HEK293 (cell line): ENCODE measurements around the gene CCDC124.

ENCODE experiments used
- CTCF ChIA-PET: fragments of 350-600 bp; formaldehyde crosslinking; extraction: SDS; loops from one replicate; lab custom pipeline; 2021; ENCODE audit warnings: antibody characterized with exemption; lab: Yijun Ruan, JAX
- POLR2A ChIA-PET: fragments of 300-600 bp; formaldehyde crosslinking; extraction: SDS; loops from one replicate; lab custom pipeline; 2020; ENCODE audit warnings: antibody characterized with exemption, inconsistent platforms; lab: Yijun Ruan, JAX
- H3K27ac ChIP-seq: fragments of 200-500 bp; sonication (Bioruptor generic); 2 replicates; pipeline ENCODE4 v1.5.1; 2014; ENCODE audit warnings: low read depth, low read length, control low read depth, inconsistent platforms; ENCODE audit errors: extremely low read depth
- H3K36me3 ChIP-seq, 2 experiments: fragments of 200-500 bp in 1 of 2; sonication (Bioruptor generic) in 1 of 2; 1 replicate in 1 of 2; 2 replicates in 1 of 2; pipeline ENCODE4 v1.5.1; 2014 to 2017; ENCODE audit warnings: inconsistent platforms in 2 of 2, low read length in 2 of 2; ENCODE audit not compliant: control insufficient read depth in 2 of 2, insufficient read depth in 1 of 2
- H3K4me1 ChIP-seq: fragments of 200-500 bp; sonication (Bioruptor generic); 2 replicates; pipeline ENCODE4 v1.5.1; 2014; ENCODE audit warnings: mild to moderate bottlenecking, low read length, inconsistent platforms; ENCODE audit not compliant: control insufficient read depth, insufficient read depth
- H3K4me3 ChIP-seq: 2 replicates; pipeline ENCODE4 v1.5.1; 2011; ENCODE audit warnings: low read depth, mild to moderate bottlenecking, control low read depth, low read length, moderate library complexity
- H3K9me3 ChIP-seq: fragments of 200-500 bp; sonication (Bioruptor generic); 2 replicates; pipeline ENCODE4 v1.5.1; 2014; ENCODE audit warnings: low read depth, low read length, inconsistent platforms; ENCODE audit not compliant: control insufficient read depth, insufficient read depth
- EGR2 ChIP-seq: fragments of 450-650 bp; formaldehyde crosslinking; IDR thresholded peaks from 2 replicates; pipeline ENCODE4 v1.5.1; 2016; ENCODE audit warnings: low read depth, missing biosample characterization, missing genetic modification characterization
- GFI1B ChIP-seq: fragments of 450-650 bp; formaldehyde crosslinking; IDR thresholded peaks from 2 replicates; pipeline ENCODE4 v1.5.1; 2016; ENCODE audit warnings: missing biosample characterization, missing genetic modification characterization
- GLI4 ChIP-seq: fragments of 450-650 bp; formaldehyde crosslinking; IDR thresholded peaks from 2 replicates; pipeline ENCODE4 v1.5.1; 2016; ENCODE audit warnings: missing biosample characterization, missing genetic modification characterization
- GLIS1 ChIP-seq: fragments of 450-650 bp; formaldehyde crosslinking; IDR thresholded peaks from 2 replicates; pipeline ENCODE4 v1.5.1; 2016; ENCODE audit warnings: missing biosample characterization, missing genetic modification characterization
- KLF7 ChIP-seq: fragments of 450-650 bp; formaldehyde crosslinking; IDR thresholded peaks from 2 replicates; pipeline ENCODE4 v1.5.1; 2016; ENCODE audit warnings: missing biosample characterization, missing genetic modification characterization, borderline replicate concordance
- KLF8 ChIP-seq: fragments of 450-650 bp; formaldehyde crosslinking; IDR thresholded peaks from 2 replicates; pipeline ENCODE4 v1.5.1; 2016; ENCODE audit warnings: missing biosample characterization, missing genetic modification characterization
- PRDM1 ChIP-seq: fragments of 450-650 bp; formaldehyde crosslinking; IDR thresholded peaks from 2 replicates; pipeline ENCODE4; 2016; ENCODE audit warnings: missing biosample characterization, missing genetic modification characterization
- WT1 ChIP-seq: fragments of 450-650 bp; formaldehyde crosslinking; IDR thresholded peaks from 2 replicates; pipeline ENCODE4 v1.5.1; 2016; ENCODE audit warnings: missing biosample characterization, missing genetic modification characterization
- YY1 ChIP-seq: fragments of 450-650 bp; formaldehyde crosslinking; IDR thresholded peaks from 2 replicates; pipeline ENCODE4 v1.5.1; 2018; ENCODE audit warnings: missing biosample characterization, missing genetic modification characterization
- ZIC2 ChIP-seq: fragments of 450-650 bp; formaldehyde crosslinking; IDR thresholded peaks from 2 replicates; pipeline ENCODE4 v1.5.1; 2016; ENCODE audit warnings: missing biosample characterization, missing genetic modification characterization
- ZNF138 ChIP-seq: fragments of 450-650 bp; formaldehyde crosslinking; IDR thresholded peaks from 2 replicates; pipeline ENCODE4 v1.5.1; 2016; ENCODE audit warnings: missing biosample characterization, missing genetic modification characterization, borderline replicate concordance
- ZNF146 ChIP-seq: fragments of 450-650 bp; formaldehyde crosslinking; IDR thresholded peaks from 2 replicates; pipeline ENCODE4 v1.5.1; 2016; ENCODE audit warnings: missing biosample characterization, missing genetic modification characterization
- ZNF19 ChIP-seq: fragments of 450-650 bp; formaldehyde crosslinking; IDR thresholded peaks from 2 replicates; pipeline ENCODE4; 2016; ENCODE audit warnings: missing biosample characterization, missing genetic modification characterization, low read depth
- ZNF202 ChIP-seq: fragments of 450-650 bp; formaldehyde crosslinking; IDR thresholded peaks from 2 replicates; pipeline ENCODE4 v1.5.1; 2016; ENCODE audit warnings: missing biosample characterization, missing genetic modification characterization, borderline replicate concordance
- ZNF211 ChIP-seq: fragments of 450-650 bp; formaldehyde crosslinking; IDR thresholded peaks from 2 replicates; pipeline ENCODE4 v1.5.1; 2016; ENCODE audit warnings: low read depth, missing biosample characterization, missing genetic modification characterization
- ZNF366 ChIP-seq: fragments of 450-650 bp; formaldehyde crosslinking; conservative IDR thresholded peaks from 2 replicates; pipeline ENCODE4 v1.5.1; 2016; ENCODE audit warnings: missing biosample characterization, missing genetic modification characterization
- ZNF37A ChIP-seq: fragments of 450-650 bp; IDR thresholded peaks from 2 replicates; pipeline ENCODE4 v1.5.1; 2018; ENCODE audit warnings: missing biosample characterization, missing genetic modification characterization
- ZNF514 ChIP-seq: fragments of 450-650 bp; formaldehyde crosslinking; IDR thresholded peaks from 2 replicates; pipeline ENCODE4 v1.5.1; 2016; ENCODE audit warnings: missing biosample characterization, missing genetic modification characterization
- ZNF521 ChIP-seq: fragments of 450-650 bp; formaldehyde crosslinking; IDR thresholded peaks from 2 replicates; pipeline ENCODE4 v1.5.1; 2017; ENCODE audit warnings: missing biosample characterization, mild to moderate bottlenecking, missing genetic modification characterization
- ZNF529 ChIP-seq: fragments of 450-650 bp; formaldehyde crosslinking; IDR thresholded peaks from 2 replicates; pipeline ENCODE4 v1.5.1; 2017; ENCODE audit warnings: missing genetic modification characterization, missing biosample characterization; ENCODE audit not compliant: insufficient replicate concordance
- ZNF561 ChIP-seq: fragments of 450-650 bp; IDR thresholded peaks from 2 replicates; pipeline ENCODE4 v1.5.1; 2018; ENCODE audit warnings: missing biosample characterization, missing genetic modification characterization, borderline replicate concordance
- ZNF596 ChIP-seq: fragments of 450-650 bp; IDR thresholded peaks from 2 replicates; pipeline ENCODE4 v1.5.0; 2018; ENCODE audit warnings: missing biosample characterization, mild to moderate bottlenecking, missing genetic modification characterization, moderate library complexity
- ZNF600 ChIP-seq: fragments of 450-650 bp; formaldehyde crosslinking; IDR thresholded peaks from 2 replicates; pipeline ENCODE4 v1.5.1; 2016; ENCODE audit warnings: missing biosample characterization, missing genetic modification characterization
- ZNF621 ChIP-seq: fragments of 450-650 bp; formaldehyde crosslinking; IDR thresholded peaks from 2 replicates; pipeline ENCODE4 v1.5.1; 2017; ENCODE audit warnings: missing biosample characterization, missing genetic modification characterization
- ZNF629 ChIP-seq: fragments of 450-650 bp; formaldehyde crosslinking; IDR thresholded peaks from 2 replicates; pipeline ENCODE4 v1.5.1; 2017; ENCODE audit warnings: missing biosample characterization, missing genetic modification characterization
- ZNF670 ChIP-seq: fragments of 450-650 bp; formaldehyde crosslinking; IDR thresholded peaks from 2 replicates; pipeline ENCODE4 v1.5.1; 2016; ENCODE audit warnings: missing biosample characterization, missing genetic modification characterization, low read depth
- ZNF677 ChIP-seq: fragments of 450-650 bp; IDR thresholded peaks from 2 replicates; pipeline ENCODE4 v1.5.0; 2018; ENCODE audit warnings: missing biosample characterization, mild to moderate bottlenecking, missing genetic modification characterization, moderate library complexity
- ZNF747 ChIP-seq: fragments of 450-650 bp; formaldehyde crosslinking; IDR thresholded peaks from 2 replicates; pipeline ENCODE4 v1.5.1; 2016; ENCODE audit warnings: missing biosample characterization, missing genetic modification characterization
- ZNF768 ChIP-seq: fragments of 450-650 bp; formaldehyde crosslinking; IDR thresholded peaks from 2 replicates; pipeline ENCODE4 v1.5.1; 2018; ENCODE audit warnings: missing biosample characterization, mild to moderate bottlenecking, missing genetic modification characterization
- ZNF792 ChIP-seq: fragments of 450-650 bp; formaldehyde crosslinking; IDR thresholded peaks from 2 replicates; pipeline ENCODE4 v1.5.1; 2016; ENCODE audit warnings: missing biosample characterization, missing genetic modification characterization
- ZNF837 ChIP-seq: fragments of 450-650 bp; formaldehyde crosslinking; IDR thresholded peaks from 2 replicates; pipeline ENCODE4 v1.5.1; 2016; ENCODE audit warnings: missing biosample characterization, missing genetic modification characterization
- ZSCAN23 ChIP-seq: fragments of 450-650 bp; formaldehyde crosslinking; IDR thresholded peaks from 2 replicates; pipeline ENCODE4 v1.5.1; 2016; ENCODE audit warnings: missing biosample characterization, missing genetic modification characterization
- TF ChIP-seq, protein P1 (sequence below): fragments of 450-650 bp; formaldehyde crosslinking; IDR thresholded peaks from 2 replicates; pipeline ENCODE4 v1.5.1; 2016; ENCODE audit warnings: missing biosample characterization, missing genetic modification characterization
- TF ChIP-seq, protein P2 (sequence below): fragments of 450-650 bp; formaldehyde crosslinking; IDR thresholded peaks from 2 replicates; pipeline ENCODE4; 2016; ENCODE audit warnings: missing biosample characterization, missing genetic modification characterization
- TF ChIP-seq, protein P3 (sequence below): fragments of 450-650 bp; formaldehyde crosslinking; IDR thresholded peaks from 2 replicates; pipeline ENCODE4 v1.5.1; 2016; ENCODE audit warnings: missing biosample characterization, missing genetic modification characterization
- TF ChIP-seq, protein P4 (sequence below): fragments of 450-650 bp; formaldehyde crosslinking; IDR thresholded peaks from 2 replicates; pipeline ENCODE4 v1.5.1; 2016; ENCODE audit warnings: missing biosample characterization, missing genetic modification characterization
- TF ChIP-seq, protein P5 (sequence below): fragments of 450-650 bp; formaldehyde crosslinking; IDR thresholded peaks from 2 replicates; pipeline ENCODE4 v1.5.1; 2016; ENCODE audit warnings: missing biosample characterization, missing genetic modification characterization, borderline replicate concordance

CCDC124 gene

DNA sequence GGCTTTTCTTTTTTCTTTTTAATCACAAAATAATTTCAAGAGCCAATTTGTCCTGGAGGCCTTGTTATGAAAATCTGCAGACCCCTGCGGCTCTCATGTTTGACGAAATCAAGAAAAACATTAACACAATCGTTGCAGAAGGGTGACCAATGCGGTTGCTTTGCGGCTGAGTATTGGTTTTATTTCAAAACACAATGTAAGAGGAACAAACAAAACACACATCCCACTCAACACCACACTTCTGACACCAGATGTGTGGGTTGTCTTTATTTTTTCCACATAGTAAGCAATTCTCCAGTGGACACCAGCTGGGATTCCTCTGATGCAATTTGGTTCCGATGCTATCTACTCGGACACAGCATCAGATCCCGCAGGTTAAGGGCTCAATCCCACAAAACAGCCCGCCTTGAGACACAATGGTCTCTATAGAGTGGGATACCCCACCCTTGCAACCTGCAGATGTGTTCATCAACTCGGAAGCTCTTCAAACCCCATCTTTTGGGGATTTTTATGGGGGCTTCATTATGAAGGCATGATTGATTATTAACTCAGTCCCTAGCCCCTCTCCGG is 21.9 kb upstream of the CCDC124 start:
- ChIA-PET CTCF (interaction anchor here (0.6 kb wide), 1 partner anchor 1579 kb away, joined by 3 read pairs; no protein-coding TSS in a partner anchor), POLR2A (no interaction called here)
- no peaks in the 10 kb centered on the region for H3K9me3 ChIP-seq

DNA sequence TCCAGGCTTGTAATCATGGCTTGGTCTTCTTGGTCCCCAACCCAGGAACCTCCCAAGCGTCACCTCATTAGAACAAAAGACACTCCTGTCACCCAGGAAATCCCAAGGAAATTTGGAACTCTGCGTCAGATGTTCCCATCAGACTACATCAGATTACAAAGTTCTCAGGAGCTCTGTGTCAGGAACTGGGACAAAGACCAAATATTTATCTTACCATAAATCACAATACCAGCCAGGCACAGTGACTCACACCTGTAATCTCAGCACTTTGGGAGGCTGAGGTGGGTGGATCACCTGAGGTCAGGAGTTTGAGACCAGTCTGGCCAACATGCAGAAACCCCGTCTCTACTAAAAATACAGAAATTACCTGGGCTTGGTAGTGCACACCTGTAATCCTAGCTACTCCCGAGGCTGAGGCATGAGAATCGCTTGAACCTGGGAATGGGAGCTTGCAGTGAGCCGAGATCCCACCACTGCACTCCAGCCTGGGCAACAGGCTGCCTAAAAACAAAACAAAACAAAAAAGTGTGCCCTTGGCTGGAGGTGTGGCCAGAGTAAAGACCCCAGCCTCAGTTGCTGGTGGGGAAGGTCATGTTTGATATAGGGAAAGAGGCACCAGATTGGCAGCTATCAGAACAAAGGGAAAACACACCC is 16.7 kb upstream of the CCDC124 start:
- no peak overlapping the region for H3K4me3 ChIP-seq
- POLR2A ChIA-PET = no interaction called here
- H3K4me1 ChIP-seq = 0 out of 2 replicates have a peak, but pooled peaks cover 6% of the 10 kb centered on the region
- CTCF ChIA-PET = interaction anchor here (0.5 to 1.3 kb wide), 4 partner anchors 17 to 389 kb away, joined by 3 to 4 read pairs (median 3); partner anchors contain the start of gene CCDC124
- no peaks in the 10 kb centered on the region for H3K36me3 ChIP-seq
- no peaks in the 10 kb centered on the region for H3K9me3 ChIP-seq
- H3K27ac ChIP-seq = no peak overlapping the region
- no peak for TF ChIP-seq ZNF677 (tag by site-specific recombination)
- TF ChIP-seq KLF8 = peak; percentile 54; the same call in 1 of the 2 replicates
- TF ChIP-seq ZNF514 (tag by site-specific recombination) = no peak
- TF ChIP-seq ZNF792 (tag by site-specific recombination) = no peak
- TF ChIP-seq ZSCAN23 (tag by site-specific recombination) = no peak
- TF ChIP-seq WT1 (tag by site-specific recombination) = peak; percentile 39; the same call in 1 of the 2 replicates
- TF ChIP-seq ZNF670 (tag by site-specific recombination) = no peak
- TF ChIP-seq, protein P1, sequence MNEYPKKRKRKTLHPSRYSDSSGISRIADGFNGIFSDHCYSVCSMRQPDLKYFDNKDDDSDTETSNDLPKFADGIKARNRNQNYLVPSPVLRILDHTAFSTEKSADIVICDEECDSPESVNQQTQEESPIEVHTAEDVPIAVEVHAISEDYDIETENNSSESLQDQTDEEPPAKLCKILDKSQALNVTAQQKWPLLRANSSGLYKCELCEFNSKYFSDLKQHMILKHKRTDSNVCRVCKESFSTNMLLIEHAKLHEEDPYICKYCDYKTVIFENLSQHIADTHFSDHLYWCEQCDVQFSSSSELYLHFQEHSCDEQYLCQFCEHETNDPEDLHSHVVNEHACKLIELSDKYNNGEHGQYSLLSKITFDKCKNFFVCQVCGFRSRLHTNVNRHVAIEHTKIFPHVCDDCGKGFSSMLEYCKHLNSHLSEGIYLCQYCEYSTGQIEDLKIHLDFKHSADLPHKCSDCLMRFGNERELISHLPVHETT (tag by site-specific recombination) = 0 out of 2 replicates have a peak, but pooled peaks have one; percentile 32
- no peak for TF ChIP-seq KLF7 (tag by site-specific recombination)
- TF ChIP-seq, protein P2, sequence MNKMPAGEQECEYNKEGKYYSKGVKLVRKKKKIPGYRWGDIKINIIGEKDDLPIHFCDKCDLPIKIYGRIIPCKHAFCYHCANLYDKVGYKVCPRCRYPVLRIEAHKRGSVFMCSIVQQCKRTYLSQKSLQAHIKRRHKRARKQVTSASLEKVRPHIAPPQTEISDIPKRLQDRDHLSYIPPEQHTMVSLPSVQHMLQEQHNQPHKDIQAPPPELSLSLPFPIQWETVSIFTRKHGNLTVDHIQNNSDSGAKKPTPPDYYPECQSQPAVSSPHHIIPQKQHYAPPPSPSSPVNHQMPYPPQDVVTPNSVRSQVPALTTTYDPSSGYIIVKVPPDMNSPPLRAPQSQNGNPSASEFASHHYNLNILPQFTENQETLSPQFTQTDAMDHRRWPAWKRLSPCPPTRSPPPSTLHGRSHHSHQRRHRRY (tag by site-specific recombination) = no peak
- peak; percentile 51 for TF ChIP-seq ZNF629 (tag by site-specific recombination)
- TF ChIP-seq ZNF600 (tag by site-specific recombination) = no peak
- TF ChIP-seq, protein P3, sequence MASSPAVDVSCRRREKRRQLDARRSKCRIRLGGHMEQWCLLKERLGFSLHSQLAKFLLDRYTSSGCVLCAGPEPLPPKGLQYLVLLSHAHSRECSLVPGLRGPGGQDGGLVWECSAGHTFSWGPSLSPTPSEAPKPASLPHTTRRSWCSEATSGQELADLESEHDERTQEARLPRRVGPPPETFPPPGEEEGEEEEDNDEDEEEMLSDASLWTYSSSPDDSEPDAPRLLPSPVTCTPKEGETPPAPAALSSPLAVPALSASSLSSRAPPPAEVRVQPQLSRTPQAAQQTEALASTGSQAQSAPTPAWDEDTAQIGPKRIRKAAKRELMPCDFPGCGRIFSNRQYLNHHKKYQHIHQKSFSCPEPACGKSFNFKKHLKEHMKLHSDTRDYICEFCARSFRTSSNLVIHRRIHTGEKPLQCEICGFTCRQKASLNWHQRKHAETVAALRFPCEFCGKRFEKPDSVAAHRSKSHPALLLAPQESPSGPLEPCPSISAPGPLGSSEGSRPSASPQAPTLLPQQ = no peak
- TF ChIP-seq ZNF366 (tag by site-specific recombination) = peak; percentile 30; the same call in 1 of the 2 replicates
- TF ChIP-seq ZNF211 (tag by site-specific recombination) = no peak
- TF ChIP-seq GLIS1 (tag by site-specific recombination) = peak; percentile 56
- peak; percentile 75; the same call in 1 of the 2 replicates for TF ChIP-seq GFI1B

More for the DNA sequence above, 21.9 kb upstream of the CCDC124 start:
- Histone ChIP-seq H3K27ac (no peak overlapping the region), H3K4me3 (no peak overlapping the region), H3K4me1 (0 out of 2 replicates have a peak, but pooled peaks cover under 1% of the 10 kb centered on the region), H3K36me3 (no peaks in the 10 kb centered on the region)
- TF ChIP-seq PRDM1 (no peak), ZNF747 (no peak), ZNF621 (tag by site-specific recombination) (no peak), ZNF19 (tag by site-specific recombination) (no peak), ZNF529 (tag by site-specific recombination) (no peak), ZNF138 (tag by site-specific recombination) (no peak), ZNF146 (tag by site-specific recombination) (no peak), YY1 (no peak), EGR2 (tag by site-specific recombination) (no peak), ZNF202 (no peak), ZNF37A (tag by site-specific recombination) (no peak), ZIC2 (no peak), ZNF596 (tag by site-specific recombination) (no peak), ZNF837 (tag by site-specific recombination) (no peak), ZNF768 (tag by site-specific recombination) (no peak), ZNF561 (tag by site-specific recombination) (no peak), ZNF521 (tag by site-specific recombination) (no peak), GLI4 (tag by site-specific recombination) (no peak)
- TF ChIP-seq, protein P4, sequence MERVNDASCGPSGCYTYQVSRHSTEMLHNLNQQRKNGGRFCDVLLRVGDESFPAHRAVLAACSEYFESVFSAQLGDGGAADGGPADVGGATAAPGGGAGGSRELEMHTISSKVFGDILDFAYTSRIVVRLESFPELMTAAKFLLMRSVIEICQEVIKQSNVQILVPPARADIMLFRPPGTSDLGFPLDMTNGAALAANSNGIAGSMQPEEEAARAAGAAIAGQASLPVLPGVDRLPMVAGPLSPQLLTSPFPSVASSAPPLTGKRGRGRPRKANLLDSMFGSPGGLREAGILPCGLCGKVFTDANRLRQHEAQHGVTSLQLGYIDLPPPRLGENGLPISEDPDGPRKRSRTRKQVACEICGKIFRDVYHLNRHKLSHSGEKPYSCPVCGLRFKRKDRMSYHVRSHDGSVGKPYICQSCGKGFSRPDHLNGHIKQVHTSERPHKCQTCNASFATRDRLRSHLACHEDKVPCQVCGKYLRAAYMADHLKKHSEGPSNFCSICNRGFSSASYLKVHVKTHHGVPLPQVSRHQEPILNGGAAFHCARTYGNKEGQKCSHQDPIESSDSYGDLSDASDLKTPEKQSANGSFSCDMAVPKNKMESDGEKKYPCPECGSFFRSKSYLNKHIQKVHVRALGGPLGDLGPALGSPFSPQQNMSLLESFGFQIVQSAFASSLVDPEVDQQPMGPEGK = no peak
- TF ChIP-seq, protein P5, sequence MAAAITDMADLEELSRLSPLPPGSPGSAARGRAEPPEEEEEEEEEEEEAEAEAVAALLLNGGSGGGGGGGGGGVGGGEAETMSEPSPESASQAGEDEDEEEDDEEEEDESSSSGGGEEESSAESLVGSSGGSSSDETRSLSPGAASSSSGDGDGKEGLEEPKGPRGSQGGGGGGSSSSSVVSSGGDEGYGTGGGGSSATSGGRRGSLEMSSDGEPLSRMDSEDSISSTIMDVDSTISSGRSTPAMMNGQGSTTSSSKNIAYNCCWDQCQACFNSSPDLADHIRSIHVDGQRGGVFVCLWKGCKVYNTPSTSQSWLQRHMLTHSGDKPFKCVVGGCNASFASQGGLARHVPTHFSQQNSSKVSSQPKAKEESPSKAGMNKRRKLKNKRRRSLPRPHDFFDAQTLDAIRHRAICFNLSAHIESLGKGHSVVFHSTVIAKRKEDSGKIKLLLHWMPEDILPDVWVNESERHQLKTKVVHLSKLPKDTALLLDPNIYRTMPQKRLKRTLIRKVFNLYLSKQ = no peak
